GM21515 (cell line): ENCODE results near the gene KAT6B.

ENCODE experiments used
- ATAC-seq: cut with Tn5 transposase; IDR thresholded peaks from one replicate; pipeline ENCODE4 v1.9.1; 2021; ENCODE audit not compliant: unreplicated experiment

Gene KAT6B

DNA sequence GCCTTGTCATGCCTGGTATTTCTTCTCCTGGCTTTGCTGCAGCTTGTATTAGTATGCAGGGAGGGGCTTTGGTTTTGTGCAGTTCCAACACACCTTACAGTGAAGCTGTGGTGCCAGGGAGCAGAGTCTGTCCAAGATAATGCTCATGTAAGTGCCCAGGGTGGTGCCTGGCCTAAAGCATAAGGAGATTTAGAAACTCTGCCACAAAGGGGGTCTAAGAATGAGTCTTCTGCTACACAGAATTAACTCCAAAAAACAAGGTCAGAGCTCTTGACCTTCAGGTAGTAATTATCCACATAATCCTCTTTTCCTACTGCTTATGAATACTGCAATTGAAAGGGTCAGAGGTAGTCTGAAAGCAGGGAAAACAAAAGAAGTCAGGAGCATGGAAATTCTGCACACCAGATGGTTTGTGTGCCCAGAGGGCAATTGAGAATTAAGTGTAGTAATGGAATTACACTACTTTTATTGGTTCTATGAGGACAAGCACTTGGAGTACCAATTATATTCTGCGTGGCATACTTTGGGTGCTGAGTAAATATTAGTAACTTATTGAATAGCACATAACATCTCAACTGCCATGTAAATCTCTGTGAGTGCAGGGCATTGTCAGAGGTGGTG lies 121.5 kb downstream of the KAT6B start:
- no peak for ATAC-seq

GRCh38 chr10:74949034-74949832 lies 122.8 kb downstream of the KAT6B start:
- no peak for ATAC-seq

GRCh38 chr10:74949843-74950765 lies 123.7 kb downstream of the KAT6B start:
- ATAC-seq, result no peak

DNA sequence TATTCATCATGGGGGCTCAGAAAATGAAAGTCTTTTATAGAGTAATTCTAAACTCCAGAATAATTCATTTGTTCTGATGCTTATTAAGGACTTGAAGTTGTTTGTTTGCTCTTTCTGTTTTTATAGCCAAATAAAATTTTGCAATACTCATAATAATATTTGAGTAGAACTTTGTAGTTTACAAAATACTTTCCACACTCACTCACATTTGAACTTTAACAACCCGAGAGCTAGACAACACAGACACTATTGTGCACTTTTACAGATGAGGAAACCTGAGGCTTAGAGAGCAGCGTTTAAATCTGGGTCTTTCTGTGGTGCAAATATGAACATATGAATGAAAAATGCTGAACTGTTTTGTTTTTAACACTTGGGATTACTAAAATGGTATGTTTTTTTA lies 126.8 kb downstream of the KAT6B start:
- ATAC-seq, result no peak

DNA sequence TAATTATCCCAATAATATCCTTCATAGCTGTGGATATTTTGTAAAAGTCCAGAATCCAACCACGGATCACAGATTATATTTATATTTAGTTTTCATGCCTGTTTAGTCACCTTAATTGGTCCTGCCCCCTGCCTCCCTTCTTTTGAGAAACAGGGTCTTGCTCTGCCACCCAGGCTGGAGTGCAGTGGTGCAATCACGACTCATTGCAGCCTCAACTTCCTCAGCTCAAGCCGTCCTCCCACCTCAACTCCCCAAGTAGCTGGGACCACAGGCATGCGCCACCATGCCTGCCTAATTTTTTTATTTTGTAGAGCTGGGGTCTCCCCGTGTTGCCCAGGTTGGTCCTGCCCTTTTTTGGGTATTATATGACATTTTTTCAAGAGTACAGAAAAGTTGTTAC lies 129.4 kb downstream of the KAT6B start:
- ATAC-seq, result no peak

DNA sequence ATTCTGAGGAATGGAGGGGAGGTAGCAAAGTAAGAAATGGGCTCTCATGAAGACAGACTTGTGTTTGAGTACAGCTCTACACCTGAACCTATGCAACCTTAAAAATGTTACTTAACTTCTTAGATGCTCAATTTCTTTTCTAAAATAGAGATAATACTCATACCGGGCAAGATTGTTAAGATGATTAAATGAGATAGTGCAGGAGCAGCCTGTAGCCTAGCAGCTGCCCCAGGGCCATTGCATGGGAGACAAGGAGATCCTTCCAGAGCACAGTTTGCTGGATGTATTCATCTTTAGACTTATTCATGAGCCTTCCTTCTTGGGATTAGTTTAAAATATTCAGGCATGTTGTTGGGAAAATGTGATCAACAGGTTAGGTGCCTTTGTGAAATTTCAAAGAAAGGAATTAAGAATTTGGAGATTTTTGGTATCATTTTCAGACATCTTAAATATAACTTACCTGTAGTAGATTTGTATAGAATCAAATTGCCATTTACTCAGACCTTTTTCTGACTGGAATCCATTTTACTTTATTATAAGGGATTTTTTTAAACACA lies 130.2 kb downstream of the KAT6B start:
- ATAC-seq, result no peak

DNA sequence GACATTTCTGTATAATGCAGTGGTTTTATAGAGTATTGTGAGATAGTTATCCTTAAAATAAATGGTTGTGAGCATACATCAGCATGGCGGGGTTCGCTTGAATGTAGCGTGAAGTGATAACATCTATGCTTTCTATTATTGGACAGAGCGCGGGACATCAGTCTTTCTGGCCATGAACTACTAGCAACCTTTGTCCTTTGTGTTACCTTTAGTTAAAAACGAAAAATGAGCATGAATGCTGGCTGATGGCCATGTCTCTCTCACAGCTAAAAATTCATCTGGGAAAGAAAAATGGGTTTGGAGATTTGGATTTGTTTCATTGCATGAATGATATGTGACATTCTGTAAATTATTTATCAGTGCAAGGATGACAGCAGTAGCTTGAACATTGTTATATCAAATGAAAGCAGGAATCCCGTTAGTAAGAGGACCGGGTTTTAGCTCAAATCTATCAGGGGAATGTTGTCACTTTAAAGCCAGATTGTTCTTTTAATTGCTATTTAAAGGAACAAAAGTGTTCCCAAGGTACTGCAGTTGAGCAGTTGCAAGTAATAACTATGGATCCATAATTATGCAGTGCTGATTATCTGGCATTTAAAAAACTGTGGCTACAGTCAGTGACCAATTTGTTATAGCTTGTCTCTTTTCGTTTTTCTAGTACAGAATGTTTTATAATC lies 131.0 kb downstream of the KAT6B start:
- no peak for ATAC-seq

GRCh38 chr10:74958316-74958715 lies 131.9 kb downstream of the KAT6B start:
- ATAC-seq, result no peak

DNA sequence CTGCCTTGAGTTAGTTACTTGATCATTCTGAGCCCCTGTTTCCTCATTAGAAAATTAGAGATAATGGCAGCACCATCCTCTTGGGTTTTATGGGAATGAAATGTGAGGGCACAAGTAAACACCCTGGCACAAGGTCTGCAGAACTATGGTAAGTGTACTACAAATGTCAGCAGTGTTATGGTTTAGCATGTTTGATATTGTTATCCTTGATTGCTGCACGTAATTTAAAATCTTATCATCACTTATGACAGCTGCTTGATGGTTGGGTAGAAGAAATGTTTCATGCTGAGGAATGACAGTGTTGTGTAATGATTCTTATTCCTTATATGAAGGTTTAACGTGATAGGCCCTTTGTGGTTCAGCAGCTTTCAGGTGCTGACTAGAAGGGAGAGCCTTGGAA lies 134.3 kb downstream of the KAT6B start:
- no peak for ATAC-seq

DNA sequence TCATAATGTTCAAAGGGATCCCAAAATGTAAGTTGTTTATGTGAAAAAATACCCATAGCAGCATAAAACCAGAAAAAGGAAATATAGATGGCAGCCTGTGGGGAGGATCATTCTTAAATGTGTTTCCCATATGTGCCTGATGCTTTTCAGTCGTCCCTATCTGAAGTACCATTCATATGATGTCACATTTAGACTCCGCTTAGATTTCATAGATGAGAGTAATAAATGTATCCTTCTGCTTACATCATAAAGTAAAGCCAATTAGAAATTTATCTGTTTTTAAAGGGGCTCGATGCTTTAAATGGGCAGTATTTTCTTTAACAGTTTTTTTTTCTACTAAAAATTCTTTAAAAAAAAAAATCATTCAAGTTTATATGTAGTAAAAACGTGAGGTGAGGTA lies 136.1 kb downstream of the KAT6B start:
- no peak for ATAC-seq

DNA sequence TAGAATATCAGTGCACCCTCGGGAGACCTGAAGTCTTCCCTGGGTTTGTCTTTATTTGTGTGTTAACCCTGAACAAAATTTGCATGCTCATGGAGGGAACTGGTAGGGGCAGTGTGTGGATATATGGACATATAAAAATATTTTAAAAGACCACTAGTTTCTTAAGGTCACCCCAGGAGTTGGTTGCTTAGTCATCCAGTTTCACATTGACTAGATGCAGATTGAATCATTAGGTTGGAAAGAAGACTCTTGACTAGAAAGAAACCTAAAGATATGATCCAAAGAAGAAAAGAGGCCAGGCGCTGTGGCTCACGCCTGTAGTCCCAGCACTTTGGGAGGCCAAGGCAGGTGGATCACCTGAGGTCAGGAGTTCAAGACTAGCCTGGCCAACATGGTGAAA lies 137.1 kb downstream of the KAT6B start:
- ATAC-seq, result peak; percentile 54

GRCh38 chr10:74967911-74968666 lies 141.7 kb downstream of the KAT6B start:
- ATAC-seq, result no peak

DNA sequence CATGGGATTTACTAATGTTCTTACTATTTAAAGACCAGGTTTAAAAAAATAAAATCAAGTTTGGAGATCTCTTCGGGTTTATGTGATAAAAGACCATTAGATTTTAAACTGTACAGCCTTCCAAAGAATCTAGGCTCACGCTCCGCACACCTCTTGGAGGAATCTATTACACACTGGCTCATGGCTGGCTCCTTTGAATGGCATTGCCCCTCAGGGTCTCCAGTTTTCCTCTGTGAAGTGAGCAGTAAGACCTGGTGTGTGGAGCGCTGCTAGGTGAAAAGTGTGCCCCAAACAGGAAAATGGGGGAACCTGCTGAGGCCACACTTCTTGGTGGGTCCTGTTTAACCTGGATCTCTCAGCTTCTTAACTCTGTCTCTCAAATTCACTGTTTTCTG lies 142.3 kb downstream of the KAT6B start:
- no peak for ATAC-seq

DNA sequence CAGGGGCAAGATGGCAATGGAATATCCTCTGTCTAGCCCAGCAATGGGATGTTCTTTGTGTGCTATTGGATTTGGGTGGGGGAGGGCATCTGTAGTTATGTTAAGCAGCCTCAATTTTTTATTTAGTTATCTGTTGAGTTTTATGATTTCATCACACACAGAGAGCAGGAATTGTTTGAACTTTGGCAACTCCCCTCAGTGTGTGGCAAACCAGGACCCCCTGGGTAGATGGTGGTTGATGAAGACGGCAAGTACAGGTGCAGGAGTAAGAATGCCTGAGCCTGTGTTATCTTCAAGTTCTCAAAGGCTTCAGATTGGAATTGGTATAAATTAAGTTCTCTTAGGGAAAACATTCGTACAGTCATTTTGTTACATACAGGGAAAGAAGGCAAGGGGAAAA lies 142.7 kb downstream of the KAT6B start:
- no peak for ATAC-seq

DNA sequence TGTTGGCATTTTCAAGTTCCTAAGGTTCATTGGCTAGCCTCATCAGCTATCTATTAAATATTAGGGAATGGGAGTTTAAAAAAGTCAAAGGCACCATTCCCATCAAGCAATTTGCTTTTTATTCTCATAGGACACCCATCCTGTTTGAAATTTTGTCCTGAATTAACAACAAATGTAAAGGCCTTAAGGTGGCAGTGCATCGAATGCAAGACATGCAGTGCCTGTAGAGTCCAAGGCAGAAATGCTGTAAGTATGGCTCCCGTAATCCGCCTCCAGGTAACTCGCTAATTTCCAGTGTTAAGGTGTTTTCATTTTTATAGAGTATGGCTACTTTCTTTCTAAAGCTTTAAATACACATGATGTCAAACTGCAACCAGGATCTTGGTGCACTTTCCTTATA lies 143.1 kb downstream of the KAT6B start:
- no peak for ATAC-seq

GRCh38 chr10:74973741-74974392 lies 147.5 kb downstream of the KAT6B start:
- no peak for ATAC-seq

DNA sequence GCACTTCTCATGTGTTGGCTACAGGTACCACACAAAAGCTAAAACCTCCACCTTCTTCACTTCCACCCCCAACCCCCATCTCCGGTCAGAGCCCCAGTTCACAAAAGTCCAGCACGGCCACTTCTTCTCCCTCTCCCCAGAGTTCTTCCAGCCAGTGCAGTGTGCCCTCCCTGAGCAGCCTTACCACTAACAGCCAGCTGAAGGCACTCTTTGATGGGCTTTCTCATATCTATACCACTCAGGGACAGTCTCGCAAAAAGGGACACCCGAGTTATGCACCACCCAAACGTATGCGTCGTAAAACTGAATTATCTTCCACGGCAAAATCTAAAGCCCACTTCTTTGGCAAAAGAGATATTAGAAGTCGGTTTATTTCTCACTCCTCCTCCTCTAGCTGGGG lies 149.4 kb downstream of the KAT6B start:
- no peak for ATAC-seq

- ATAC-seq, result no peak
These were observed 150.2 kb downstream of the KAT6B start for GRCh38 chr10:74976565-74976964.

- ATAC-seq, result no peak
These were observed 150.7 kb downstream of the KAT6B start for GRCh38 chr10:74977072-74977471.
